ENCODE measurements around the gene NAT10. TPM values are rescaled to one million over a fixed set of nuclear protein-coding genes. Genes with fewer than 3 reads are reported as not detected.

Gene NAT10
- total and polyA plus RNA-seq, 3 donors from 2014 or later: 47.7 to 50.5 (median 49.9) TPM

DNA sequence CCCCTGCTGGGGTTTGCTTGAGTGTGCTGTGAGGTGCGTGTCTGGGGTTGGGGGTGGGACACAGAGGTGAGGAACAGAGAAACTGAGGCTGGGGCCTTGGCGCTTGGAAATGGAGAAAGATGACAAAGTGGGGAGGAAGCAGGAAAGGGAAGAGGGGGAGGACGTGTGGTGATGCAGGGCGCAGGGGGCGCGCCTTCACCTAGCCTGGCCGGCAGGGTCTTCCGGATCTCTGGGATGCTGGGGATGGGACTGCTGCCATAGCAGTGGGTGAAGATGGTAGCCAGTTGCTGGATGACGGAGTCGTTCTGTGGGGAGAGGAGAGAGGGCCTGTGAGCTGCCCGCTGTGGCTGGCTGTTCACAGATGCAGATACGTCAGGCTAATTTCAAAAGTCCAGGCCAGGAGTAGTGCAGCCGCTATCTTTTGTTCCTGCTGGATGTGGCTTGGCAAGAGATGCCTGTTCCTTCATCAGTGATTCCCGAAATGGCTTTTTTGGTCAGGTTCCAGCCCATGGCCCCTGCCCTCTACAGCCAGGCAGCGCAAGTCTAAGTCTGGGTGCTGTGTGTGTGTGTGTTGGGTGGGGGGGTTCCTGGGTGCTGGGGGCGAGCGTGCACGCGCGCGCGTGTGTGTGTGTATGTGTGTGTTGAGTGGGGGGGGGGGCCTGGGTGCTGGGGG lies 54.8 kb downstream of the NAT10 start:
- WGBS, 2 donors: 80 to 87% methylated on average over 13 to 22 of the region's 22 CpGs
- no peak for DNase-seq

DNA sequence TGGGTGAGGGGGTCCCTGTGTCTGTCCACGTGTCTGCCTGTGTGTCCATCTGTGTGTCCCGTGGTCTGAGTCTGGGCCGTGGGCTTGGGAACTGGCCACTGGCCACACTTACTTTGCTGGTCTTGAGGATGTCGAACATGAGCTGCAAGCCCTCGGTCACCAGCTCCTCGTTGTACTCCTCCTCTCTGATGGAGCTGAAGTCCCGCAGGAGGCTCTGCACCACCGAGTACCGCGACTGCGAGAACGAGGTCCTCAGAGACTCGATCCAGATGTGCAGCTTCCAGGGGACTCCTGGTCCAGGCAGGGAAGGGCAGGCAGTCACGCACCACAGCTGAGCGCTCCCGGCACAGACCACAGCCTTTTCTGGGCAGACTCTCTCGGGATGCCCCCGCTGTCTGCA lies 55.4 kb downstream of the NAT10 start:
- no peak for DNase-seq
- Histone ChIP-seq H3K27me3 (no peaks in the 10 kb centered on the region), H3K27ac (no peak overlapping the region), H3K4me1 (no peaks in the 10 kb centered on the region), H3K36me3 (ENCODE audit: low read depth, missing control alignments) (no peaks in the 10 kb centered on the region), H3K4me3 (no peak overlapping the region), H3K9me3 (no peaks in the 10 kb centered on the region)
- TF ChIP-seq, protein P1, sequence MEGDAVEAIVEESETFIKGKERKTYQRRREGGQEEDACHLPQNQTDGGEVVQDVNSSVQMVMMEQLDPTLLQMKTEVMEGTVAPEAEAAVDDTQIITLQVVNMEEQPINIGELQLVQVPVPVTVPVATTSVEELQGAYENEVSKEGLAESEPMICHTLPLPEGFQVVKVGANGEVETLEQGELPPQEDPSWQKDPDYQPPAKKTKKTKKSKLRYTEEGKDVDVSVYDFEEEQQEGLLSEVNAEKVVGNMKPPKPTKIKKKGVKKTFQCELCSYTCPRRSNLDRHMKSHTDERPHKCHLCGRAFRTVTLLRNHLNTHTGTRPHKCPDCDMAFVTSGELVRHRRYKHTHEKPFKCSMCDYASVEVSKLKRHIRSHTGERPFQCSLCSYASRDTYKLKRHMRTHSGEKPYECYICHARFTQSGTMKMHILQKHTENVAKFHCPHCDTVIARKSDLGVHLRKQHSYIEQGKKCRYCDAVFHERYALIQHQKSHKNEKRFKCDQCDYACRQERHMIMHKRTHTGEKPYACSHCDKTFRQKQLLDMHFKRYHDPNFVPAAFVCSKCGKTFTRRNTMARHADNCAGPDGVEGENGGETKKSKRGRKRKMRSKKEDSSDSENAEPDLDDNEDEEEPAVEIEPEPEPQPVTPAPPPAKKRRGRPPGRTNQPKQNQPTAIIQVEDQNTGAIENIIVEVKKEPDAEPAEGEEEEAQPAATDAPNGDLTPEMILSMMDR (IDR thresholded peaks at IDR 0.05): no peak
- no peak for TF ChIP-seq POLR2A (IDR thresholded peaks at IDR 0.05)
- WGBS, 2 donors: 76 to 79% methylated on average over 14 to 18 of the region's 18 CpGs
- intact Hi-C loops (cut with DNase I; ENCODE audit: low total_unique reads): loop anchor here (10.0 kb wide), 1 partner anchor 46 kb away; no protein-coding TSS in a partner anchor

More for the DNA sequence above, 54.8 kb downstream of the NAT10 start:
- H3K4me1 ChIP-seq: no peaks in the 10 kb centered on the region
- no peak overlapping the region for H3K4me3 ChIP-seq
- no peaks in the 10 kb centered on the region for H3K9me3 ChIP-seq
- H3K27ac ChIP-seq: no peak overlapping the region
- no peaks in the 10 kb centered on the region for H3K27me3 ChIP-seq
- no peak for TF ChIP-seq POLR2A (IDR thresholded peaks at IDR 0.05)
- no peaks in the 10 kb centered on the region for H3K36me3 ChIP-seq (ENCODE audit: low read depth, missing control alignments)
- intact Hi-C loops (cut with DNase I; ENCODE audit: low total_unique reads): loop anchor here (10.0 kb wide), 1 partner anchor 45 kb away; no protein-coding TSS in a partner anchor

DNA sequence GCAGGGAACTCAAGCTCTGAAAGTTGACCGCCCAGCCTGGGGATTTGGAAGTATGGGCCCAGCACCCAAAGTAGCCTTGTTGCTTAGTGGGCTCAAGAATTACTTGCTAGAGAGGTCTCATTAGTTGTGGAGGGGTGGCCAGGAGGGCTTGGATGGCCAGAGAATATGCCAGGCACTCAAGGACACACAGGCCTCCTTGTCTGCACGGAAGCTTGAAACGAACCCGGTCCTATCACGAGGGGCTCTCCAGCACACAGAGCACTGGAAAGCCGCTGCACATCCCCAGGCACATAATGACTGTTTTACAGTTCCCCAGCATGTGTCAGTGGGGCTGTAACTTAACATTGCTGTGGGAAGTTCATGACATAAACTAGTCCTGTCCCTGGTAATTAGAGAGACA lies 55.9 kb downstream of the NAT10 start:
- Histone ChIP-seq H3K9me3 (no peaks in the 10 kb centered on the region), H3K4me3 (no peak overlapping the region), H3K4me1 (no peaks in the 10 kb centered on the region), H3K36me3 (ENCODE audit: low read depth, missing control alignments) (no peaks in the 10 kb centered on the region), H3K27ac (no peak overlapping the region), H3K27me3 (no peaks in the 10 kb centered on the region)
- TF ChIP-seq, protein P1 (IDR thresholded peaks at IDR 0.05): no peak
- no peak for TF ChIP-seq POLR2A (IDR thresholded peaks at IDR 0.05)
- DNase-seq: no peak
- intact Hi-C loops (cut with DNase I; ENCODE audit: low total_unique reads): loop anchor here (10.0 kb wide), 1 partner anchor 47 kb away; no protein-coding TSS in a partner anchor
- WGBS, 2 donors: 75 to 80% methylated on average over 6 of the region's 6 CpGs

DNA sequence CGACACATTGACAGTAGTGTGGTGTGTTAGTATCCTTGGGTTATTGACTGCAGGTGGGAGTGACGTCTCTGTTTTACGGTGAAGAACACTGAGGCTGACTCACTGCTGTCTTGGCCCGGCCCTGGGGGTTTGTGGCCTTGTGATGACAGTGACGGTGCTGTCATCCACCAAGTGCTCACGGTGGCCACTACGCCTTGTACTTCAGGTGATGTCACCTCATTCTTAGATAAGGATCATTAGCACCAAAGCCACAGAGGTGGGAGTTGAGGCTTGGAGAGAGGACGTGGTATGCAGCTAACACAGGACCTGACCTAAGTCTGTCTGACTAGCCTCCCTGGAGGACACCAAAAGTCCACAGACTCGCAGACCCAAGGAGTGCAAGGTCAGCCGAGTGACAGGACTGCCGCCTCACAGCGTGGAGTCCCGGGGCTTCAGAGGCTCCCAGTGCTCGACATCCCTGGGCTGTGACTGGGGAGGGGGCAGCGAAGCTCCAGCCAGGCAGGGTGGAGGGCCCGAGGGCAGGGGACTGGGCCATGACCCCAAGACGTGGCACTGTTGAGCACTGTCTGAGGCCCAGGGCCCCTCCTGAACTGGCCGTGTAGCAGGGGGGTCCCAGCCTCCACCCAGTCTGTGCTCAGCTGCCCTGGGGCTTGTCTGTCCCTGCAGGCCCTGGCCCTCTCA lies 56.5 kb downstream of the NAT10 start:
- Histone ChIP-seq H3K27ac (no peak overlapping the region), H3K36me3 (ENCODE audit: low read depth, missing control alignments) (no peaks in the 10 kb centered on the region), H3K4me3 (no peak overlapping the region), H3K4me1 (no peaks in the 10 kb centered on the region), H3K27me3 (no peaks in the 10 kb centered on the region), H3K9me3 (no peaks in the 10 kb centered on the region)
- DNase-seq: no peak
- no peak for TF ChIP-seq POLR2A (IDR thresholded peaks at IDR 0.05)
- TF ChIP-seq, protein P1 (IDR thresholded peaks at IDR 0.05): no peak
- intact Hi-C loops (cut with DNase I; ENCODE audit: low total_unique reads): loop anchor here (10.0 kb wide), 1 partner anchor 47 kb away; no protein-coding TSS in a partner anchor
- 68 to 80% methylated on average over 4 to 17 of the region's 18 CpGs for WGBS, 2 donors

DNA sequence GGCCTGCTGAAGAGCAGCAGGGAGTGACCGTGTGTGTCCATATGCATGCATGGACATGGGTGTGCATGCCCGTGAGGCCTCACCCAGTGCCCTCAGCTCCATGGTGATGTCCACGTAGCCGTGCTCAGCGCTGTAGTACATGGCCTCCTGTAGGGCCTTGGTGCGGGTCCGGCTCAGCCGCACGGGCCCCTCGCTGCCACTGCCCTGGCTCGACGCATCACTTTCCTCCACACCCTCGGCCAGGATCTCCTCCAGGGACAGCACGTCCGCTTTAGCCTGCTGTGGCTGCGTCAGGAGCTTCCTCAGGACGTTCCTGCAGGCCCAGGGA lies 57.0 kb downstream of the NAT10 start:
- H3K9me3 ChIP-seq: no peaks in the 10 kb centered on the region
- 91 to 96% methylated on average over 8 to 17 of the region's 17 CpGs for WGBS, 2 donors
- intact Hi-C loops (cut with DNase I; ENCODE audit: low total_unique reads): loop anchor here (10.0 kb wide), 1 partner anchor 48 kb away; no protein-coding TSS in a partner anchor
- H3K36me3 ChIP-seq (ENCODE audit: low read depth, missing control alignments): no peaks in the 10 kb centered on the region
- H3K4me3 ChIP-seq: no peak overlapping the region
- DNase-seq: no peak
- TF ChIP-seq POLR2A (IDR thresholded peaks at IDR 0.05): no peak
- TF ChIP-seq, protein P1 (IDR thresholded peaks at IDR 0.05): no peak
- no peaks in the 10 kb centered on the region for H3K4me1 ChIP-seq
- H3K27ac ChIP-seq: no peak overlapping the region
- H3K27me3 ChIP-seq: no peaks in the 10 kb centered on the region
